Stomach smooth muscle (tissue), 2 donors: ENCODE results near the gene ING1.
A peak's percentile ranks its signal among the peaks of the same experiment; 100 is the strongest.

Experiments
- H3K27ac ChIP-seq: one replicate; pipeline ENCODE4 v1.7.0; 2013; ENCODE audit warnings: mild to moderate bottlenecking, low read length, inconsistent platforms
- H3K27me3 ChIP-seq, 2 donors: one replicate each; pipeline ENCODE4 v1.7.0; 2013; ENCODE audit warnings: low read length in 2 of 2; ENCODE audit not compliant: insufficient read depth in 2 of 2, control insufficient read depth in 1 of 2
- H3K36me3 ChIP-seq, 2 donors: one replicate each; pipeline ENCODE4 v1.7.0; 2013; ENCODE audit warnings: low read length in 2 of 2; ENCODE audit not compliant: control insufficient read depth in 2 of 2, insufficient read depth in 2 of 2
- H3K4me1 ChIP-seq: one replicate; pipeline ENCODE4 v1.7.0; 2013; ENCODE audit warnings: low read length; ENCODE audit not compliant: control insufficient read depth, insufficient read depth
- H3K4me3 ChIP-seq, 2 donors: one replicate each; pipeline ENCODE4 v1.7.0; 2013; ENCODE audit warnings: low read length in 2 of 2
- H3K9ac ChIP-seq, 2 donors: one replicate each; pipeline ENCODE4 v1.7.0; 2013; ENCODE audit warnings: low read length in 2 of 2, mild to moderate bottlenecking in 1 of 2
- H3K9me3 ChIP-seq, 2 donors: one replicate each; pipeline ENCODE4 v1.7.0; 2013; ENCODE audit warnings: low read length in 2 of 2; ENCODE audit not compliant: control insufficient read depth in 2 of 2
- donor health status: healthy.
- donor health status: Pancreatic carcinoma.

The ING1 gene

DNA sequence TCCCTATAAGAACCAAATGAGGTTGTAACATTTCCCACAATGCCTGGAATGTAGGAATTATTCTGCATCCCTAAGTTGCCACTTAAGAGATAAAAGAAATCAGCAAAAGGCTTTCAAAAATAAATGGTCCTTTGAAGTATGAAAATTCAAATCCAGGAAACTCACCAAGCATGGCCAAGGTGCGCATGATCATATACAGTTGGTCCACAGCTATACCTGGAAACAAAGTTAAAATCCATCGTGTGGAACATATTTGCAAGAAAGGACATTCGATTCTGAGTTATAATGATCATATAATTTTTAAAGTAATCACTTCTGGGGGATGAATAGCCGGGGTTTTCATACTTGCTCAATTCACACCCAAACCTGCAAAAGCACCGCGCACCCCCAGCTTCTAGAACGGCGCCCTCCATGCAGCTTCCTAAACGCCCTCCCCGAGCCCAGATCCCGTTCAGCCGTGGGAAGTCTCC is 8.1 kb upstream of the ING1 start:
- H3K27ac ChIP-seq, result peak overlapping the region; percentile 74
- H3K9ac ChIP-seq, result peak overlapping the region; percentile 76
- peaks cover 14 to 21% of the 10 kb centered on the region in 2 donors for H3K36me3 ChIP-seq
- H3K4me1 ChIP-seq, result peaks cover 31% of the 10 kb centered on the region
- H3K27me3 ChIP-seq, result no peaks in the 10 kb centered on the region
- H3K4me3 ChIP-seq, result peak overlapping the region; percentile 81 to 83
- no peaks in the 10 kb centered on the region for H3K9me3 ChIP-seq

DNA sequence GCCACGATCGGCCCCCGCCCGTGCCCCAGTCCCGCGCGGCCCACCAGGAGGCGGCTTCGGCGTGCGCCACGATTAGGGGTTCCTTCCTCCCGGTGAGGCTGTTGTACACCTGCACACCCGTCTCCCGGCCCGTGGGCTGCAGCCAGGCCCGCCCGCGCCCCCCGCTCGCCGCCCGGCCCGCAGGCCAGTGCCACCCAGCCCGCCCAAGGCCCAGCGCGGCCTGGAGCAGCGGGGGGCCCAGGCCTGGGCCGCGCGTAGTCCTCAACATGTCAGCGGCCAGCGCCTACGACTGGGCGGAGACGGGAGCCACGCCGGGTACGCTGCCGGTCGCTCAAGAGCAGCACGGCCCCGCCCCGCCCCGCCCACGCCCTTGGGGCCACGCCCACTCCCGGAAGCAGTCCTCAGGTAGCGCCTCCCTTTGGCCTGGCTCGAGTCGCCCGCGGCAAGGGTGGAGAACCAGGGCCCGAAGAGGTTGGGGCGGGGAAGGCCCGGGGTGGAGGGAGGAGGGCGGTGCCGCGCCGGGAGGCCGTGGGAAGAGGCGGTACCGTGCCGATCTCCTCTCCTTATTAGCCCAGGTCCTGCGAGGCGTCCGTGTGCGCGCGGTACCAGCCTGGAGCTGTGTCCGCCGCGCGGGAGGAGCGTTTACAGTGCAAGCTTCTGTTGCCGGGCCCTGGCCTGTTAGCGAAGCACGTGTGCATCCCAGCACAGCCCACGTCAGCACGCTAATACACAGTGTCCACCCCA is 7.5 kb upstream of the ING1 start, which contains the start of gene CARS2:
CARS2 (minus strand) TSS at position 291 of the 744 bp plus-strand sequence; CDS start at position 268, 23 bp downstream.
- H3K27me3 ChIP-seq, result no peaks in the 10 kb centered on the region
- peaks cover 31% of the 10 kb centered on the region for H3K4me1 ChIP-seq
- H3K36me3 ChIP-seq, result peaks cover 8 to 15% of the 10 kb centered on the region in 2 donors
- no peaks in the 10 kb centered on the region for H3K9me3 ChIP-seq
- H3K27ac ChIP-seq, result peak within 1 kb of the TSS; percentile 87
- H3K9ac ChIP-seq, result peak within 1 kb of the TSS; percentile 76
- peak within 1 kb of the TSS; percentile 81 to 83 for H3K4me3 ChIP-seq

- peak overlapping the region; percentile 65 to 81 for H3K4me3 ChIP-seq
- H3K27ac ChIP-seq, result peak overlapping the region; percentile 87
- peak overlapping the region; percentile 58 to 62 for H3K9ac ChIP-seq
Measured at GRCh38 chr13:110706570-110707372, 6.7 kb upstream of the ING1 start.

DNA sequence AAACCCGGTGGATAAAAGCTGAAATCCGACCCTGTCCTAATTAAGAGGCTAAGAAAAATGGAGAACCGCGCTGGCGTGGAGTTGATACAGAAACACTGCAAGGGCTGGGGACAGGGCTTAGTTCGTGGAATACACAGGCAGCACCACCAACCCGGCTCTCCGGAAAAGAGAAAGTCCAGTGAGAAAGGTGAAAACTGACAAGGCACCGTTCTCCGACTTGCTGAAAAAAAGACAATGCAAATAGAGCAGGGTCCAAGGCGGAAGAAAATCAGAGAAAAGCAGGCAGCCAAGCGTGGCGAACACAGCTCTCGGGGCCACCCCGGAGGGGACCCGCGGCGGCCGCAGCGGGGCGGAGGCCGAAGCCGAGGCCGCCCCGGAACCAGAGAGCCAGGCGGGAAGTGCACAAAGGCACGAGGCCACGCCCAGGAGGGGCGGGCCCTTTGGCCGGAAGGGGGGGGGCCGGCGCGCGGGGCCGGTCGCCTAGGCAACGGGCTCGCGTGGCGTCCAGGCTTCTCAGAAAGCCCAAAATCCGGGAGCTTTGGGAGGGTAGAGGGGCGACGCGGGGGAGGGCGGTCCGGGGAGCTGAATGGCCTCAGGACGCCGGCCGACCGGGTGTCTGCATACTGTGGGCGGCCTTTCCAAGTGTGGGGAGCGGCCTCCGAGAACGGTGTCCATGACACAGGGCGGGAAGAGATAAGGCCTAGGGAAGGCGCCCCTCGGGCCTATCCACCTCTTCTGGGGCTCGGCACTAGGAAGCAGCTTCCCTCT is 1.2 kb upstream of the ING1 start:
- Histone ChIP-seq H3K36me3 (no peaks in the 10 kb centered on the region), H3K9ac (peak overlapping the region; percentile 95 to 96), H3K4me3 (peak overlapping the region; percentile 94), H3K27me3 (no peaks in the 10 kb centered on the region), H3K27ac (peak overlapping the region; percentile 99), H3K9me3 (no peaks in the 10 kb centered on the region), H3K4me1 (peaks cover 20% of the 10 kb centered on the region)

More at GRCh38 chr13:110706570-110707372, 6.7 kb upstream of the ING1 start:
- H3K4me1 ChIP-seq, result peaks cover 37% of the 10 kb centered on the region
- no peaks in the 10 kb centered on the region for H3K27me3 ChIP-seq
- H3K9me3 ChIP-seq, result no peaks in the 10 kb centered on the region
- H3K36me3 ChIP-seq, result peaks cover 5 to 13% of the 10 kb centered on the region in 2 donors

DNA sequence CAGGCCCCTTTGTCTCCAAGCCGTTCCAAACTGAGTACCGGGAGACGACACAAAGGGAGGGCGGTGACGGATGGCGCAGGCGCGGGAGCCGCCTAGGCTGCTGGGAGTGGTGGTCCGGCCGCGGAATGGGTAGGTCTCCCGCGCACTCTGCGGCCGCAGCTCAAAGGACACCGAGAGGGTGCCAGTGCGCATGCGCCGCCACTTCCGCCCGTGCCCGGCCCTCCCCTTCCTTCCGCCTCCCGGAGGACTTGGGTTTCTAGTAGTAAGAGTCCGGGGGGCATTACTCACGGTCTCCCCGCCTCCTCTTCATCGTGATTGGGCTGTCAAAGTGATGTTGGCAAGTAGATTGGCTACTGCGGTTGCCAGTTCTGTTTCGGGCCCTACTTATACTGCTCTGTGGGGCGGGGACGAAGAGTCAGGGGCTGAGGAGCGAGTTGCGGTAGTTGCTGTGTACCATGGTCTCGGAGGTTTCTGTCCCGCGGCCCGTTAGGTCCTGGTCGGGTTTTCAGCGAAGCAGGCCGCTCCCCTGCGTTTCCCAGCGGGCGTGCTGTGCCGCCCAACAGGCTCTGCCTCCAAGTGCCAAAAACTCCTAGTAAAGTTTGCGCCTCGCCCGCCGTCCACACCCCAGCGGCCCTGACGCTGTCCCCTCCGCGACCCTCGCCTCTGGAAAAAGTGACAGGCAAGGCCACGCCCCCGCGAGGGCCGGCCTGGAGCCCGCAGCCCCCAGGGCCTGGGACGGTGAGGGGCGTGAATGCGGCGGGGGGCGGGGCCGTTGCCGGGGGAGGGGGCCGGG is 455 bp upstream of the ING1 start:
- Histone ChIP-seq H3K27ac (peak overlapping the region; percentile 99), H3K9me3 (no peaks in the 10 kb centered on the region), H3K9ac (peak overlapping the region; percentile 95 to 98), H3K36me3 (no peaks in the 10 kb centered on the region), H3K4me3 (peak overlapping the region; percentile 94), H3K4me1 (peaks cover 28% of the 10 kb centered on the region), H3K27me3 (no peaks in the 10 kb centered on the region)

- peaks cover 0 to under 1% of the 10 kb centered on the region in 2 donors for H3K36me3 ChIP-seq
- peak overlapping the region; percentile 94 for H3K4me3 ChIP-seq
- H3K9ac ChIP-seq, result peak overlapping the region; percentile 97 to 98
- peak overlapping the region; percentile 97 for H3K27ac ChIP-seq
- no peaks in the 10 kb centered on the region for H3K27me3 ChIP-seq
- no peaks in the 10 kb centered on the region for H3K9me3 ChIP-seq
- H3K4me1 ChIP-seq, result peaks cover 34% of the 10 kb centered on the region
Measured at GRCh38 chr13:110713981-110714796, 689 bp downstream of the ING1 start.

- Histone ChIP-seq H3K4me1 (peaks cover 34% of the 10 kb centered on the region), H3K27ac (peak overlapping the region; percentile 97), H3K9me3 (no peaks in the 10 kb centered on the region), H3K4me3 (peak overlapping the region; percentile 94), H3K27me3 (no peaks in the 10 kb centered on the region), H3K9ac (peak overlapping the region; percentile 97 to 98), H3K36me3 (peaks cover 4 to 8% of the 10 kb centered on the region in 2 donors)
Measured at GRCh38 chr13:110714797-110715394, 1.4 kb downstream of the ING1 start.

DNA sequence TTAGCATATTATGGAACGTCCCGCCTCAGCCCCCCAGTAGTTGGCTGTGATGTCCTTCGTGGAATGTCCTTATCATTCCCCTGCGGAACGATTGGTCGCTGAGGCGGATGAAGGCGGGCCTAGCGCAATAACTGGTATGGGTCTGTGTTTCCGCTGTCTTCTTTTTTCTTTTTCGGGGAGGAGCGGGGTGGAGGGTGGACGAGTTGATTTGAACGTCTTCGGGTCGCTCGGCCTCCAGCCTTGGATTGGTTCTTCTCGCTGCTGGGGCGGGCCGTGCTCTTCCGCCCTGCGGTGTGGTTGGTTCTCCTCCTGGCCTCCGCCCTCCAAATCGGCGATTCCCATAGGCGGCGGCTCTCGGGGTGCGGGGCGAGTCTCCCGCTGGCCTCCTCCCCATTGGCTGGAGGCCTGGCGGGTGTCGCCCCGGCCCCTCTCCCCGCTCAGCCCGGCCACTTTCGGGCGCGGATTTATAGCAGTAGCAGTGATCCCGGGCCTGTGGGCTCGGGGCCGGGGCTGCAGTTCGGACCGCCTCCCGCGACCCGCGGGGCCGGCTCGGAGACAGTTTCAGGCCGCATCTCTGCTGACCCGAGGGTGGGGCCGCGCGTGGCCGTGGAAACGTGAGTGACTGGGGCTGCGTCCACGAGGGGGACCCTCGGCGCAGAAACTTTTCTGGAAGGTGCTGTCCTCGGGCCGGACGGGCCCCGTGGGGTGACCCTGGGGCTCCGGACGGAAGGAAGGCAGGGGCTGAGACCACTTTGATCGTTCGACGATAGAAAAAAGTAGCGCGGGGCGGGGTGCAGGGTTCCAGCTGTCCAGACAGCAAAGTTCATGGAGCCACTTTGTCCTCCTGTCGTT is 2.1 kb downstream of the ING1 start:
- H3K4me1 ChIP-seq, result peaks cover 34% of the 10 kb centered on the region
- H3K9ac ChIP-seq, result peak overlapping the region; percentile 91 to 98
- peak overlapping the region; percentile 97 for H3K27ac ChIP-seq
- H3K9me3 ChIP-seq, result no peaks in the 10 kb centered on the region
- peaks cover 4 to 8% of the 10 kb centered on the region in 2 donors for H3K36me3 ChIP-seq
- H3K27me3 ChIP-seq, result no peaks in the 10 kb centered on the region
- H3K4me3 ChIP-seq, result peak overlapping the region; percentile 94 to 95
